Thyroid gland (tissue), 4 donors: Measurements from ENCODE around the gene ZNF423. TPM values are rescaled to one million over a fixed set of nuclear protein-coding genes. Genes with fewer than 3 reads are reported as not detected.

Source experiments
- DNase-seq, 2 donors: peaks; one replicate each; pipeline ENCODE4 v3.0.0-alpha.2; 2019
- H3K27ac ChIP-seq, 3 donors: fragments of 200-600 bp; sonication (generic); 1 replicate in 2 of 3; 2 replicates in 1 of 3; pipeline ENCODE4 v1.5.1; 2016 to 2019; ENCODE audit warnings: mild to moderate bottlenecking in 1 of 3, moderate library complexity in 1 of 3
- H3K27me3 ChIP-seq: fragments of 200-600 bp; sonication (generic); one replicate; pipeline ENCODE4 v1.5.1; 2019
- H3K36me3 ChIP-seq, 2 donors: fragments of 200-600 bp; sonication (generic); one replicate each; pipeline ENCODE4 v1.5.1; 2016 to 2019
- H3K4me1 ChIP-seq, 2 donors: fragments of 200-600 bp; sonication (generic); one replicate each; pipeline ENCODE4 v1.5.1; 2017 to 2019
- H3K4me3 ChIP-seq, 3 donors: fragments of 200-600 bp; sonication (generic); replicated peaks in 1 of 3; 1 replicate in 2 of 3; 2 replicates in 1 of 3; pipeline ENCODE4 v1.5.1; 2016; ENCODE audit warnings: mild to moderate bottlenecking in 1 of 3
- H3K9me3 ChIP-seq: fragments of 200-600 bp; sonication (generic); one replicate; pipeline ENCODE4 v1.5.1; 2017
- POLR2A ChIP-seq, 2 donors: fragments of 450-650 bp; IDR thresholded peaks; one replicate each; pipeline ENCODE4 v1.6.1; 2017; ENCODE audit warnings: antibody characterized with exemption in 2 of 2, mild to moderate bottlenecking in 2 of 2, moderate library complexity in 1 of 2
- WGBS, 2 donors: methylation state at CpG; one replicate each; pipeline ENCODE4 v1.1.5; 2017; 5-methylcytosine and 5-hydroxymethylcytosine counted together
- intact Hi-C: fragments of 100-400 bp; cut with DNase I; formaldehyde crosslinking; loops from one replicate; pipeline ENCODE4 v1.15.1; 2023
- total RNA-seq, 4 donors: library from RNA; depleted of rRNA; stranded (reverse); fragments of >200 nt; gene quantifications; one replicate each; pipeline ENCODE4 v1.2.3, GENCODE V29; 2016
- TF ChIP-seq, protein P1 (sequence below), 6 experiments: fragments of 200-600 bp in 3 of 6; fragments of 450-650 bp in 3 of 6; sonication (generic) in 3 of 6; IDR thresholded peaks; one replicate each; pipeline ENCODE4 v1.5.1; 2016 to 2019; ENCODE audit warnings: antibody characterized with exemption in 6 of 6, mild to moderate bottlenecking in 2 of 6, inconsistent platforms in 1 of 6, moderate library complexity in 1 of 6

The ZNF423 gene
- total RNA-seq, 4 donors from 2014 or later = 7.4 to 10.0 (median 8.5) TPM

- intact Hi-C loops = no loop called here
- Histone ChIP-seq H3K9me3 (no peaks in the 10 kb centered on the region), H3K4me1 (peaks cover 0 to 12% of the 10 kb centered on the region in 2 donors), H3K27me3 (no peaks in the 10 kb centered on the region), H3K36me3 (no peaks in the 10 kb centered on the region), H3K4me3 (no peak overlapping the region), H3K27ac (no peak overlapping the region)
- TF ChIP-seq, protein P1, sequence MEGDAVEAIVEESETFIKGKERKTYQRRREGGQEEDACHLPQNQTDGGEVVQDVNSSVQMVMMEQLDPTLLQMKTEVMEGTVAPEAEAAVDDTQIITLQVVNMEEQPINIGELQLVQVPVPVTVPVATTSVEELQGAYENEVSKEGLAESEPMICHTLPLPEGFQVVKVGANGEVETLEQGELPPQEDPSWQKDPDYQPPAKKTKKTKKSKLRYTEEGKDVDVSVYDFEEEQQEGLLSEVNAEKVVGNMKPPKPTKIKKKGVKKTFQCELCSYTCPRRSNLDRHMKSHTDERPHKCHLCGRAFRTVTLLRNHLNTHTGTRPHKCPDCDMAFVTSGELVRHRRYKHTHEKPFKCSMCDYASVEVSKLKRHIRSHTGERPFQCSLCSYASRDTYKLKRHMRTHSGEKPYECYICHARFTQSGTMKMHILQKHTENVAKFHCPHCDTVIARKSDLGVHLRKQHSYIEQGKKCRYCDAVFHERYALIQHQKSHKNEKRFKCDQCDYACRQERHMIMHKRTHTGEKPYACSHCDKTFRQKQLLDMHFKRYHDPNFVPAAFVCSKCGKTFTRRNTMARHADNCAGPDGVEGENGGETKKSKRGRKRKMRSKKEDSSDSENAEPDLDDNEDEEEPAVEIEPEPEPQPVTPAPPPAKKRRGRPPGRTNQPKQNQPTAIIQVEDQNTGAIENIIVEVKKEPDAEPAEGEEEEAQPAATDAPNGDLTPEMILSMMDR (IDR thresholded peaks at IDR 0.05) = no peak
- no peak for TF ChIP-seq POLR2A (IDR thresholded peaks at IDR 0.05)
- WGBS, 2 donors = 90 to 93% methylated on average over 6 to 8 of the region's 8 CpGs
- no peak for DNase-seq
Measured at GRCh38 chr16:49809561-49809960, 46.4 kb downstream of the ZNF423 start.

- DNase-seq = no peak
- intact Hi-C loops = no loop called here
- 87 to 89% methylated on average over 12 to 17 of the region's 17 CpGs for WGBS, 2 donors
Measured at GRCh38 chr16:49809062-49809461, 46.9 kb downstream of the ZNF423 start.

GRCh38 chr16:49806446-49806845, 49.5 kb downstream of the ZNF423 start:
- H3K27me3 ChIP-seq = no peaks in the 10 kb centered on the region
- H3K36me3 ChIP-seq = no peaks in the 10 kb centered on the region
- no peaks in the 10 kb centered on the region for H3K9me3 ChIP-seq
- intact Hi-C loops = no loop called here
- DNase-seq = no peak
- peaks cover 0 to 4% of the 10 kb centered on the region in 2 donors for H3K4me1 ChIP-seq
- H3K27ac ChIP-seq = no peak overlapping the region
- TF ChIP-seq, protein P1 (IDR thresholded peaks at IDR 0.05) = no peak
- TF ChIP-seq POLR2A (IDR thresholded peaks at IDR 0.05) = no peak
- H3K4me3 ChIP-seq = no peak overlapping the region
- 74 to 79% methylated on average over 4 of the region's 4 CpGs for WGBS, 2 donors

More at GRCh38 chr16:49809062-49809461, 46.9 kb downstream of the ZNF423 start:
- peaks cover 0 to 12% of the 10 kb centered on the region in 2 donors for H3K4me1 ChIP-seq
- no peaks in the 10 kb centered on the region for H3K27me3 ChIP-seq
- no peak overlapping the region for H3K4me3 ChIP-seq
- no peaks in the 10 kb centered on the region for H3K36me3 ChIP-seq
- no peaks in the 10 kb centered on the region for H3K9me3 ChIP-seq
- TF ChIP-seq POLR2A (IDR thresholded peaks at IDR 0.05) = no peak
- TF ChIP-seq, protein P1 (IDR thresholded peaks at IDR 0.05) = no peak
- H3K27ac ChIP-seq = no peak overlapping the region

DNA sequence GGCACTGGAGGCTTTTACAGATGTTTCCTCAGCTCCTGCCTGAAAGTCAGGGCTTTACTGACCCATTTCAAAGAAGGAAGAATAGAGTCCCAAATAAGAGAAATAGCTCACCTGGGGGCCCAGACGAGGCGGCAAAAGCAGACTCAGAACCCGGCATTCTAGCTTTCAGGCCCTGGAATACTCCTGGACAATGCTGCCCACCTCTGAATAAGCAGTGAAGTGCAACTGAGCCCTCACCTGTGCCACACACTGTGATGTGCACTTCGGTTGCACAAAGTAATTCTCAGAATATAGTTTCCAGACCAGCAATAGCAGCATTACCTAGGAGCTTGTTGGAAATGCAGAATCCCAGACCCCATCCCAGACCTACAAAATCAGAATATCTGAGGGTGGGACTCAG, 54.6 kb downstream of the ZNF423 start:
- intact Hi-C loops = no loop called here
- Histone ChIP-seq H3K27ac (no peak overlapping the region), H3K4me3 (no peak overlapping the region)

DNA sequence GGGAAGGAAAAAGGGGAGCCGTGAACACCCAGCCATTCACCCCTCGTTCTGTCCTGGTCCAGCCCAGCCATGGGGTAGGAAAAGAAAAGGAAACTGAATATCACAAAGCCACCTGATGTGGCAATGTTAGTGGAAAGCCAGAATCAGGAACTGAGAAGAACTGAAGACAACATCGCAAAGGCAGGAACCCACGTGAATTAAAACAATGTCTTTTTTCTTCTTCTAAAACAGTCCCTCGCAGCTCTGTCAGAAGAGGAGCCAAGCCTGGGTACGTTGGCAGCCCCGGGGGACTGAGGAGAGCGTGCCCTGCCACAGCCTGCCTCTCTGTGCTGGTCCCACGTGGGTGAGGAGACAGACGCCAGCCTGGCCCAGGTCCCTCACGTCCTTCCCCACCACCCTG, 55.0 kb downstream of the ZNF423 start:
- WGBS, 2 donors = 37% methylated on average over 7 to 10 of the region's 11 CpGs
- intact Hi-C loops = no loop called here
- no peak for DNase-seq

More for the DNA sequence above, 54.6 kb downstream of the ZNF423 start:
- DNase-seq = no peak
- peaks cover 0 to 9% of the 10 kb centered on the region in 2 donors for H3K4me1 ChIP-seq
- no peak for TF ChIP-seq POLR2A (IDR thresholded peaks at IDR 0.05)
- TF ChIP-seq, protein P1 (IDR thresholded peaks at IDR 0.05) = no peak
- H3K9me3 ChIP-seq = no peaks in the 10 kb centered on the region
- WGBS, 2 donors = 85 to 87% methylated on average over 4 of the region's 4 CpGs
- H3K36me3 ChIP-seq = no peaks in the 10 kb centered on the region
- no peaks in the 10 kb centered on the region for H3K27me3 ChIP-seq

More for the DNA sequence above, 55.0 kb downstream of the ZNF423 start:
- no peak overlapping the region for H3K27ac ChIP-seq
- H3K9me3 ChIP-seq = no peaks in the 10 kb centered on the region
- H3K36me3 ChIP-seq = no peaks in the 10 kb centered on the region
- H3K4me3 ChIP-seq = no peak overlapping the region
- H3K27me3 ChIP-seq = no peaks in the 10 kb centered on the region
- TF ChIP-seq, protein P1 (IDR thresholded peaks at IDR 0.05) = no peak
- no peak for TF ChIP-seq POLR2A (IDR thresholded peaks at IDR 0.05)
- peaks cover 0 to 9% of the 10 kb centered on the region in 2 donors for H3K4me1 ChIP-seq
